Measurements from ENCODE around the gene CSAG1. TPM values are rescaled to one million over a fixed set of nuclear protein-coding genes. Genes with fewer than 3 reads are reported as not detected.

Gene CSAG1, protein sequence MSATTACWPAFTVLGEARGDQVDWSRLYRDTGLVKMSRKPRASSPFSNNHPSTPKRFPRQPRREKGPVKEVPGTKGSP
- total RNA-seq (2022; extraction: Qiagen RNA extraction) = 0.32 to 0.54 TPM (median 0.46 TPM) in 5 replicates

GRCh38 chrX:152733261-152733975 is at the start of gene CSAG1, which contains the start of gene MAGEA12:
CSAG1 (minus strand) TSS chrX:152733721; CDS start chrX:152732460, 1,261 bp downstream.
MAGEA12 (plus strand) TSS chrX:152733757; CDS start chrX:152736162, 2,405 bp downstream.

DNA sequence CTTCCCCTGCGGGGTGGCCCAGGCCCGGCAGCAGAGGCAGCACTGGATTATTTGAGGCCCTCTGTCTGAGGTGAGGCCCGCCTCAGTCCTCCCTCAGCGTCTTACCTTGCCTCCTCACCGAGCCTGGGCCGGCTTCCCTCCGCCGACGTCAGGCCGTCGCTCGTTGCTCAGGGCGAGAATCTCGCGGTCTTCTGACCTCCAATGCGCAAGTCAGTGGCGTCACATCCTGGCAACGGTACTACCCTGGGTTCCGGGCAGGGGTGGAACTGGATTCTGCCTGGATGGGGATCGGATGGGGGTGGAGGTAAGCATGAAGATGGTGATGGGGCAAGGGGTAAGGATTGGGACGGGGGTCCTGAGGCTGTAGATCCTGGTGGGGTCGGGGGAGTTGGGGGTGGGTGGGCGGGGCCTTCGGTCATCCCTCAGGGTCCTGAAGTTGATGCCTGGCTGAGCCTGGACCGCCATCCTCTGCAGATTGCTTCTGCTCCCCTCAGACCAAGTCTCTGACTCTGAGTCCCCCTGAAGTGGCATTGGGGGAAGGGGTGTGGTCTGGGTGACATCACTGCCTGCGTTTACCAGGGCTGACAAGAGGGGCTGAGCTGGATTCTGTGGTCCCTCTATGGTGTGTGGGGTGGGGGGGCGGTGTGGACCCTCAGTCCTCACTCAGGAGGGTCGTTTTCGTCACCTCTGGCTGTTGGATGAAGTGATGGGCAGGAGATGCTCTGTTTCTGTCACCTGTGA is 36.2 kb upstream of the CSAG1 start, which contains the start of gene MAGEA6:
Gene MAGEA6 (minus strand): TSS at position 141 of the 741 bp plus-strand sequence. CDS start 2,039 bp downstream, outside the sequence.

GRCh38 chrX:152758918-152759317 is 25.4 kb upstream of the CSAG1 start, which contains the start of gene CSAG3:
CSAG3 (plus strand) TSS chrX:152759218.

DNA sequence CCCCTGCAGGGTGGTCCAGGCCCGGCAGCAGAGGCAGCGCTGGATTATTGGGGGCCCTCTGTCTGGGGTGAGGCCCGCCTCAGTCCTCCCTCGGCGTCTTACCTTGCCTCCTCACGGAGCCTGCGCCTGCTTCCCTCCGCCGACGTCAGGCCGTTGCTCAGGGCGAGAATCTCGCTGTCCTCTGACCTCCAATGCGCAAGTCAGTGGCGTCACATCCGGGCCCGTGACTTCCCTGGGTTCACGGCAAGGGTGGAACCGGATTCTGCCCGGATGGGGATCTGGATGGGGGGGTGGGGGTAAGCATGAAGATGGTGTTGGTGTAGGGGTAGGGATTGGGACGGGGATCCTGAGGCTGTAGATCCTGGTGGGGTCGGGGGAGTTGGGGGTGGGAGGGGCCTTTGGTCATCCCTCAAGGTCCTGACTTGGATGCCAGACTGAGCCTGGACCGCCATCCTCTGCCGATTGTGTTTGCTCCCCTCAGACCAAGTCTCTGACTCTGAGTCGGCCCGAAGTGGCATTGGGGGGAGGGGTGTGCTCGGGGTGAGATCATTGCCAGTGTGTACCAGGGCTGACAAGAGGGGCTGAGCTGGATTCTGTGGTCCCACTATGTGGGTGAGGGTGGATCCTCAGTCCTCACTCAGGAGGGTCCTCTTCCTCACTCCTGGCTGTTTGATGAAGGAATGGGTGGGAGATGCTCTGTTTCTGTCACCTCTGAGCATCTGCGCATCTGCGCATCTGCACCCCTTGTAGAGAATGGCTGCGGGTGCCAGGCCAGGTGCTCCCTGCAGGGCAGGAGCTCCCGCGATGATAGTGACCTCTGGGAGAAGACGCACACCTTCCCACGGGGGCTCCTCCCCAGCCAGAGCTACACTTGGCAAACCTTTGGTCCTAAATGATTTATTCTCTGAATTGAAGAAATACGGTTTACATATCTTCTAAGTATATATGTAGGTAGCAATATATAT is 20.4 kb upstream of the CSAG1 start, which contains the start of gene MAGEA2:
Gene MAGEA2 (minus strand): TSS at position 157 of the 965 bp plus-strand sequence. CDS start 2,479 bp downstream, outside the sequence.

DNA sequence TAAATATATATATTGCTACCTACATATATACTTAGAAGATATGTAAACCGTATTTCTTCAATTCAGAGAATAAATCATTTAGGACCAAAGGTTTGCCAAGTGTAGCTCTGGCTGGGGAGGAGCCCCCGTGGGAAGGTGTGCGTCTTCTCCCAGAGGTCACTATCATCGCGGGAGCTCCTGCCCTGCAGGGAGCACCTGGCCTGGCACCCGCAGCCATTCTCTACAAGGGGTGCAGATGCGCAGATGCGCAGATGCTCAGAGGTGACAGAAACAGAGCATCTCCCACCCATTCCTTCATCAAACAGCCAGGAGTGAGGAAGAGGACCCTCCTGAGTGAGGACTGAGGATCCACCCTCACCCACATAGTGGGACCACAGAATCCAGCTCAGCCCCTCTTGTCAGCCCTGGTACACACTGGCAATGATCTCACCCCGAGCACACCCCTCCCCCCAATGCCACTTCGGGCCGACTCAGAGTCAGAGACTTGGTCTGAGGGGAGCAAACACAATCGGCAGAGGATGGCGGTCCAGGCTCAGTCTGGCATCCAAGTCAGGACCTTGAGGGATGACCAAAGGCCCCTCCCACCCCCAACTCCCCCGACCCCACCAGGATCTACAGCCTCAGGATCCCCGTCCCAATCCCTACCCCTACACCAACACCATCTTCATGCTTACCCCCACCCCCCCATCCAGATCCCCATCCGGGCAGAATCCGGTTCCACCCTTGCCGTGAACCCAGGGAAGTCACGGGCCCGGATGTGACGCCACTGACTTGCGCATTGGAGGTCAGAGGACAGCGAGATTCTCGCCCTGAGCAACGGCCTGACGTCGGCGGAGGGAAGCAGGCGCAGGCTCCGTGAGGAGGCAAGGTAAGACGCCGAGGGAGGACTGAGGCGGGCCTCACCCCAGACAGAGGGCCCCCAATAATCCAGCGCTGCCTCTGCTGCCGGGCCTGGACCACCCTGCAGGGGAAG is 19.4 kb downstream of the CSAG1 start, which contains the start of gene MAGEA2B:
Gene MAGEA2B (plus strand): TSS at position 814 of the 973 bp plus-strand sequence. CDS start 2,479 bp downstream, outside the sequence.

DNA sequence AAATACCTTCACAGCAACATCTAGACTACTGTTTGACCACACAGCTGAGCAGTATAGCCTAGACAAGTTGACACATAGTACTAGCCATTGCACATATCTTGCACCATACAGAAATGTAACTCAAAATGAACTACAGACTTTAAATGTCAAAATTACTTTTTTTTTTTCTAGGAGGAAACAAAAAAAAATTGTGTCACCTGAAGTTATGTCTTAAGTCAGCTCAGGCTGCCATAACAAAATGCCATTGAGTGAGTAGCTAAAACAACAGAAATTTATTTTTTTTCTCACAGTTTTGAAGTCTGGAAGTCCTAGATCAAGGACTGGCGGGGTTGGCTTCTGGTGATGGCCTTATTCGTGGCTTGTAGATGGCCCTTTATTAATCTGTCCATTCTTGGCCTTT is 24.3 kb downstream of the CSAG1 start, which contains the start of gene CSAG2:
Gene CSAG2 (minus strand): TSS at position 101 of the 400 bp plus-strand sequence. CDS start 161 bp downstream, outside the sequence.

DNA sequence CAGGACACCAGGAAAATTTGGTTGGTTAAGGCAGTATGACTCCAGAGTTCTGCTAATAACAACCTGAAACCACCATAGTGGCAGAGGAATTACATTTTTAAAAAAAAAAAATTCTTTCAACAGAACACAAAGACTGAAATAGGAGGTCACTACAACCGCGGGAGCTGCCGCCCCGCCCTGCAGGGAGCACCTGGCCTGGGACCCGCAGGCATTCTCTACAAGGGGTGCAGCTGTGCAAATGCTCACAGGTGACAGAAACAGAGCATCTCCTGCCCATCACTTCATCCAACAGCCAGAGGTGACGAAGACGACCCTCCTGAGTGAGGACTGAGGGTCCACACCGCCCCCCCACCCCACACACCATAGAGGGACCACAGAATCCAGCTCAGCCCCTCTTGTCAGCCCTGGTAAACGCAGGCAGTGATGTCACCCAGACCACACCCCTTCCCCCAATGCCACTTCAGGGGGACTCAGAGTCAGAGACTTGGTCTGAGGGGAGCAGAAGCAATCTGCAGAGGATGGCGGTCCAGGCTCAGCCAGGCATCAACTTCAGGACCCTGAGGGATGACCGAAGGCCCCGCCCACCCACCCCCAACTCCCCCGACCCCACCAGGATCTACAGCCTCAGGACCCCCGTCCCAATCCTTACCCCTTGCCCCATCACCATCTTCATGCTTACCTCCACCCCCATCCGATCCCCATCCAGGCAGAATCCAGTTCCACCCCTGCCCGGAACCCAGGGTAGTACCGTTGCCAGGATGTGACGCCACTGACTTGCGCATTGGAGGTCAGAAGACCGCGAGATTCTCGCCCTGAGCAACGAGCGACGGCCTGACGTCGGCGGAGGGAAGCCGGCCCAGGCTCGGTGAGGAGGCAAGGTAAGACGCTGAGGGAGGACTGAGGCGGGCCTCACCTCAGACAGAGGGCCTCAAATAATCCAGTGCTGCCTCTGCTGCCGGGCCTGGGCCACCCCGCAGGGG is 35.3 kb downstream of the CSAG1 start, which contains the start of gene MAGEA3:
Gene MAGEA3 (plus strand): TSS at position 843 of the 980 bp plus-strand sequence. CDS start 2,039 bp downstream, outside the sequence.

Other genes starting within 250 kb of the CSAG1 start
- 0.17 to 0.23 TPM (median 0.21 TPM) in 5 replicates for gene GABRQ, start 95.8 kb downstream of the CSAG1 start, total RNA-seq (2022; extraction: Qiagen RNA extraction)
- gene MAGEA3, start 34.9 kb downstream of the CSAG1 start, total RNA-seq (2022; extraction: Qiagen RNA extraction) = 2.5 to 4.4 TPM (median 3.3 TPM) in 5 replicates
- not detected in 5 replicates for gene CSAG2, start 24.4 kb downstream of the CSAG1 start, total RNA-seq (2022; extraction: Qiagen RNA extraction)
- not detected in 5 replicates for gene MAGEA2B, start 19.1 kb downstream of the CSAG1 start, total RNA-seq (2022; extraction: Qiagen RNA extraction)
- 0.08 to 0.18 TPM (median 0.17 TPM) in 5 replicates for gene MAGEA12, start within 50 bp of the CSAG1 start, total RNA-seq (2022; extraction: Qiagen RNA extraction)
- 0.08 to 0.13 TPM (median 0.11 TPM) in 4 of 5 replicates, not detected in the other for gene MAGEA2, start 20.1 kb upstream of the CSAG1 start, total RNA-seq (2022; extraction: Qiagen RNA extraction)
- not detected in 5 replicates for gene CSAG3, start 25.5 kb upstream of the CSAG1 start, total RNA-seq (2022; extraction: Qiagen RNA extraction)
- gene MAGEA6, start 36.0 kb upstream of the CSAG1 start, total RNA-seq (2022; extraction: Qiagen RNA extraction) = 10.5 to 13.7 TPM (median 12.9 TPM) in 5 replicates
- 71.8 to 88.7 TPM (median 72.6 TPM) in 5 replicates for gene CETN2, start 97.0 kb upstream of the CSAG1 start, total RNA-seq (2022; extraction: Qiagen RNA extraction)
- gene NSDHL, start 97.3 kb upstream of the CSAG1 start, total RNA-seq (2022; extraction: Qiagen RNA extraction) = 39.7 to 42.5 TPM (median 40.6 TPM) in 5 replicates
- 6.1 to 7.6 TPM (median 6.9 TPM) in 5 replicates for gene ZNF185, start 164.3 kb upstream of the CSAG1 start, total RNA-seq (2022; extraction: Qiagen RNA extraction)